IPS DF 6.9 (cell line): ENCODE results near the gene STIM1.

Experiments
- DNase-seq: peaks from one replicate; pipeline ENCODE4 v3.0.0-alpha.2; 2013; ENCODE audit warnings: low read depth, low spot score
- H3K27ac ChIP-seq: one replicate; pipeline ENCODE4 v1.5.1; 2013; ENCODE audit warnings: low read length, control low read depth
- H3K27me3 ChIP-seq: 2 replicates; pipeline ENCODE4 v1.6.1; 2013; ENCODE audit warnings: mild to moderate bottlenecking, low read length; ENCODE audit not compliant: control insufficient read depth, insufficient read depth
- H3K36me3 ChIP-seq: 2 replicates; pipeline ENCODE4 v1.6.1; 2013; ENCODE audit warnings: low read length; ENCODE audit not compliant: control insufficient read depth, insufficient read depth
- H3K4me1 ChIP-seq: 2 replicates; pipeline ENCODE4 v1.6.1; 2013; ENCODE audit warnings: low read length; ENCODE audit not compliant: control insufficient read depth, insufficient read depth
- H3K4me3 ChIP-seq: 2 replicates; pipeline ENCODE4 v1.5.1; 2013; ENCODE audit warnings: mild to moderate bottlenecking, low read length
- H3K9me3 ChIP-seq: 2 replicates; pipeline ENCODE4 v1.6.1; 2013; ENCODE audit warnings: low read length, inconsistent platforms; ENCODE audit not compliant: control insufficient read depth, insufficient read depth
- WGBS: extraction: QIAGEN DNeasy Blood & Tissue Kit; methylation state at CpG from one replicate; pipeline ENCODE4 v1.1.7; 2013; ENCODE audit warnings: mixed read lengths, missing lambda C conversion rate; ENCODE audit not compliant: insufficient read length, insufficient coverage; 5-methylcytosine and 5-hydroxymethylcytosine counted together

STIM1 gene

DNA sequence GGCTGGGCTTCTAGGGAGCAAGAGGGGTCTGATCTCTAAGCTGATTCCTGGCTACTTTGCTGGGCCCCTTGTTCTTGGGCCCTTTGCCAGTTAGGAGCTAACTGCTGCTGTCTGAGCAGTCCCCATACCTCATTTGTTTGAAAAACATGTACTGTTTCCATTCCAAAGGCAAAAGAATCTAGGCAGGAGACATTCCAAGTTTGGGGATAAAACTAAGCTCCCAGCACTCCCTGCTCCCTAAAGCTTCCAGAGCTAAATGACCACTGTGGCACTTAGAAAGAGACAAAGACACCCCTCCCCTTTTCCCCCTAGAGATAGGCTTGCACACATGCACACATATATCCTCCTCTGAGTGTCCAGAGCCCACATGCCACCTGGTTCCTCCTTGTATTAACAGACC lies 216.4 kb downstream of the STIM1 start:
- H3K36me3 ChIP-seq, result no peaks in the 10 kb centered on the region
- no peak for DNase-seq

DNA sequence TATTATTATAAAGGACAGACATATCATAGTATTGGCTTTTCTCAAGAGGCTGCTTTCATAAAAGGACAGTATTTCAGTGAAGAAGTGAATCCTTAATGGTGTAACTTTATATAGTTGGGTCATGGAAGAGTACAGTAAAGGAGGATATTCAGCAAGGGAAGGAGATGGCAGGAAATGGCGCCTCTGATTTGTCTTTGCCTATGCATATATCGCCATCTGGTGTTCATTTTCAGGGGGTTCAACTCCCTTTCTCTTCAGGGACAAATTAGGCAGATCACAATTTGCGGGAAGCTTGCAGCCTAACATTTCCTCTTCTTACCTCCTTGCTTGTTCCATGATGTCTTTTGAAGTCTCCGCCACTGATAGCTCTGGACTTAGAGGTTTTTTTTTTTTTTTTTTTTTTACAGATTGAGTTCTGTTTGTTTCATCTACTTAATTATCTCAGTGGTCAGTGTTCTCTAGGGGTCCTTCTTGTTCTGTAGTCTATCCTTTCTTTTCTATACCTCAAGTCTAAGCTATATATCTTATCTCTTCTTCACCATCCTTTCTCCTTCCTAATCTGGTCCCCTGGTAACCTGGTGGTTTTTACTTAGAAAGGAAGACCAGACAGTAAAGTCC lies 217.3 kb downstream of the STIM1 start:
- WGBS, result no CpG with 5 or more reads among the region's 4 CpGs
- no peaks in the 10 kb centered on the region for H3K27me3 ChIP-seq
- H3K9me3 ChIP-seq, result no peaks in the 10 kb centered on the region
- DNase-seq, result peak; percentile 52
- no peak overlapping the region for H3K4me3 ChIP-seq
- H3K27ac ChIP-seq, result no peak overlapping the region
- no peaks in the 10 kb centered on the region for H3K4me1 ChIP-seq
- H3K36me3 ChIP-seq, result no peaks in the 10 kb centered on the region

More for the DNA sequence above, 216.4 kb downstream of the STIM1 start:
- Histone ChIP-seq H3K4me1 (no peaks in the 10 kb centered on the region), H3K4me3 (no peak overlapping the region), H3K9me3 (no peaks in the 10 kb centered on the region), H3K27me3 (no peaks in the 10 kb centered on the region), H3K27ac (no peak overlapping the region)

GRCh38 chr11:4074266-4074665 lies 218.8 kb downstream of the STIM1 start:
- Histone ChIP-seq H3K4me3 (no peak overlapping the region), H3K27me3 (no peaks in the 10 kb centered on the region), H3K36me3 (no peaks in the 10 kb centered on the region), H3K27ac (no peak overlapping the region), H3K9me3 (no peaks in the 10 kb centered on the region), H3K4me1 (no peaks in the 10 kb centered on the region)
- DNase-seq, result no peak
- no CpG with 5 or more reads among the region's 7 CpGs for WGBS

DNA sequence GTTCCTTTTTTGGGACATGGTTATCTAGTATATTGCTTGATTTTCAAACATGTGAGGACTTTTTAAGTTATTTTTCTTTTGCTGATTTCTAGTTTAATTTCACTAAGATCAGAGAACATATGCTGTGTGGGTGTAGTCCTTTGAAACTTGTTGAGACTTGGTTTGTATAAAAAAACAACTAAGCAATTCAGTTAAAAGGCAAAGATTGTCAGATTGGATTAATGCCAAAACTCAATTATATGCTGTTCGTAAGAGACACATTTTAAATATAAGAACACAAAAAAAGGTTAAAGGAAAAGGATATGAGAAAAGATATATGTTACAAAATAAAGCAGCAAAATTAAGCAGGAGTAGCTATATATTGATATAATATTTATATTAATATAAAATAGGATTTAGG lies 221.3 kb downstream of the STIM1 start:
- H3K27me3 ChIP-seq, result no peaks in the 10 kb centered on the region
- H3K4me1 ChIP-seq, result no peaks in the 10 kb centered on the region
- H3K36me3 ChIP-seq, result no peaks in the 10 kb centered on the region
- no CpG with 5 or more reads among the region's 1 CpG for WGBS
- H3K4me3 ChIP-seq, result no peak overlapping the region
- DNase-seq, result no peak
- H3K9me3 ChIP-seq, result no peaks in the 10 kb centered on the region
- H3K27ac ChIP-seq, result no peak overlapping the region

DNA sequence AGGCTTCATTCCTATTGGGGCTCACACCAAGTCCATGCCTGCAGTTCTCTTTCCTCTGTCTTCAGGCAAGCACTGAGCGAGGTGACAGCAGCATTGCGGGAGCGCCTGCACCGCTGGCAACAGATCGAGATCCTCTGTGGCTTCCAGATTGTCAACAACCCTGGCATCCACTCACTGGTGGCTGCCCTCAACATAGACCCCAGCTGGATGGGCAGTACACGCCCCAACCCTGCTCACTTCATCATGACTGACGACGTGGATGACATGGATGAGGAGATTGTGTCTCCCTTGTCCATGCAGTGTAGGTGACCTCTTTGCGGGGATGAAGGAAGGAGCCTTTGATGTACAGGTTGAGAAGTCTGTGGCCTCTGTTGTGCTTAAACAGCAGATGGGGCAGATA lies 227.7 kb downstream of the STIM1 start:
- H3K36me3 ChIP-seq, result no peaks in the 10 kb centered on the region
- no peak for DNase-seq
- no CpG with 5 or more reads among the region's 9 CpGs for WGBS
- H3K4me3 ChIP-seq, result no peak overlapping the region
- H3K27ac ChIP-seq, result no peak overlapping the region
- no peaks in the 10 kb centered on the region for H3K9me3 ChIP-seq
- no peaks in the 10 kb centered on the region for H3K27me3 ChIP-seq
- no peaks in the 10 kb centered on the region; the same call in 1 of the 2 replicates for H3K4me1 ChIP-seq

GRCh38 chr11:4084406-4085125 lies 229.1 kb downstream of the STIM1 start:
- no peaks in the 10 kb centered on the region for H3K27me3 ChIP-seq
- H3K4me1 ChIP-seq, result no peaks in the 10 kb centered on the region; the same call in 1 of the 2 replicates
- no peak for DNase-seq
- H3K9me3 ChIP-seq, result no peaks in the 10 kb centered on the region
- WGBS, result no CpG with 5 or more reads among the region's 12 CpGs
- H3K36me3 ChIP-seq, result no peaks in the 10 kb centered on the region
- H3K27ac ChIP-seq, result no peak overlapping the region
- no peak overlapping the region for H3K4me3 ChIP-seq

DNA sequence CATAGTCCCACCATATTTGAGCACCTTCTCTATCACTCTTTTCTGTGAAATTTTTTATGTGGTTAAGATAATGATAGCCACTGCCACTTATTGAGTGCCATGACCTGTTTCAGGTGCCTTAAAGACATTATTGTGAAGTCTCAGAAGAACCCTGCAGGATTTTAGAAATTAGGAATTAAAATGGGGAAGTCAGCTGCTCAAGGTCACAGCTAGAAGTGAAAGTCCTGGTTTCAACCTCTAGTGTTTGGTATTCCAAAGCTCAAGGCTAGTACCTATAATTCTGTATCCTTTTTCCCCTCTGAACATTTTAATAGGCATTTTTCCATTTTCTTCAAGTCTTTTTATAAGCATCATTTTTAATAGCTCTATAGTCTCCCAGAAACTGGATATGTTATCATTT lies 230.1 kb downstream of the STIM1 start:
- H3K36me3 ChIP-seq, result no peaks in the 10 kb centered on the region
- DNase-seq, result no peak
- no peak overlapping the region for H3K4me3 ChIP-seq
- H3K4me1 ChIP-seq, result no peaks in the 10 kb centered on the region; the same call in 1 of the 2 replicates
- no peak overlapping the region for H3K27ac ChIP-seq
- no peaks in the 10 kb centered on the region for H3K9me3 ChIP-seq
- H3K27me3 ChIP-seq, result no peaks in the 10 kb centered on the region

DNA sequence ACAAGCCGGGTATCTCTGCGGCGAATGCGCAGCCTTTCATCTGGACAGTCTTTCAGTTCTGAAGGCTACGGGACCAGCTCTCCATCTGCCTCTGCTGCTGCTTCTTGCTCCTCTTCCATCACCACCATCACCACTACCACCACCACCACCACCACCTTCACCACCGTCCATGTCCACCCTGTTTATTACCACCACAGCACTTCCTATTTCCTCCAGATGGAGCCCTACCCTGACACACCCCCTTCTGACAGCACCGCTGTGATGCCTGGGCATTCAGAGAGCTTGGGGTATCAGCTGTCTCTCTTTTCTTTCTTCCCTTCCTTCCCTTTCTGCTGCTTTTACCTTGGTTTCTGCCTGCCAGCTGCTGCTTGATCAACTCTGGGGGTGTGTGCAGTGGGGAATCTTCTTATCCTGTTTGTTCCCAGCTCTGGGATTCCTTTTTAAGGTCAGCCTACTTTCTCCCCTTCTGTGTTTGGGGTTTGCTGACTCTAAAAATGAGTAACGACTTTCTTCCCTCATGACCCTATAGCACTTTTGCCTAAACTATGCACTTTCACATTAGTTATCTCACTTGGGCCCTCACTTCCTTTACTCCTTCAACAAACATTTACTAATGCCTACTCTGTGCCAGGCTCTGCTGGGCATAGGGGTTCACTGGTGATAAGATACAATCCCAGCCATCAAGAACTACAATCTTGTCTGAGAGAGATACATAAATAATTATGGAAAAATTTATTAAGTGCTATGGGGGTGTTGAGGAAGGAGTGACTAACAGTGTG lies 231.3 kb downstream of the STIM1 start:
- no peak overlapping the region for H3K4me3 ChIP-seq
- H3K9me3 ChIP-seq, result no peaks in the 10 kb centered on the region
- no CpG with 5 or more reads among the region's 8 CpGs for WGBS
- no peaks in the 10 kb centered on the region; the same call in 1 of the 2 replicates for H3K4me1 ChIP-seq
- no peaks in the 10 kb centered on the region for H3K36me3 ChIP-seq
- H3K27me3 ChIP-seq, result no peaks in the 10 kb centered on the region
- DNase-seq, result no peak
- H3K27ac ChIP-seq, result no peak overlapping the region

- H3K27me3 ChIP-seq, result no peaks in the 10 kb centered on the region
- no peaks in the 10 kb centered on the region for H3K36me3 ChIP-seq
- H3K9me3 ChIP-seq, result no peaks in the 10 kb centered on the region
- DNase-seq, result no peak
- H3K4me3 ChIP-seq, result no peak overlapping the region
- no peak overlapping the region for H3K27ac ChIP-seq
- H3K4me1 ChIP-seq, result no peaks in the 10 kb centered on the region; the same call in 1 of the 2 replicates
- no CpG with 5 or more reads among the region's 5 CpGs for WGBS
These were observed 232.1 kb downstream of the STIM1 start for GRCh38 chr11:4087551-4087950.

DNA sequence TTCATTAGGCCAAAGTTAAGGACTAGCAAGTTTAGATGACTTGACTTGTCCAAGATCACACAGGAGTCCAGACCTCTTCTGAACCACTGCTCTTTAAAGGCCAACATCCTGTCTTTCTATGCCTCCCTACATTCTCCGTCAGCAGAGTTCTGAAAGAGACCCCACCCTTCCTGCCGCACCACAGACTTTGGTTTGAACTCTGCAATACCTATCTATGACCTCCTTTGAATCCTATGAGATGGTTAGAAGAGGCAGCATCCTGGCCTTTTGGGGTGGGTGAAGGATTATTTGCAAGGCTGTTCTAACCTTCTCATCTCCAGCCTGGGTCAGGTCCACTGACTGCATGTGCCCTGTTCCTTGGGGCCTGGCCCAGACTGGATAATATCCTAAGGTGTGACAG lies 234.8 kb downstream of the STIM1 start:
- H3K27me3 ChIP-seq, result no peaks in the 10 kb centered on the region
- no peaks in the 10 kb centered on the region for H3K9me3 ChIP-seq
- no peaks in the 10 kb centered on the region; the same call in 1 of the 2 replicates for H3K4me1 ChIP-seq
- WGBS, result no CpG with 5 or more reads among the region's 2 CpGs
- H3K36me3 ChIP-seq, result no peaks in the 10 kb centered on the region
- H3K4me3 ChIP-seq, result no peak overlapping the region
- no peak overlapping the region for H3K27ac ChIP-seq
- DNase-seq, result no peak
